OCI-LY7 (cell line): ENCODE data around the gene SIL1. TPM values are rescaled to one million over a fixed set of nuclear protein-coding genes. Genes with fewer than 3 reads are reported as not detected.

Source experiments
- BruUV-seq: library from RNA; stranded (reverse); fragments of 400-500 nt; replicated peaks from 2 replicates; lab custom pipeline; 2021; lab: Mats Ljungman, UMichigan
- CTCF ChIA-PET: fragments of 300-600 bp; sonication (Branson Sonifier 250); formaldehyde crosslinking; loops from one replicate; lab custom pipeline; 2022; ENCODE audit warnings: antibody characterized with exemption; ENCODE audit not compliant: unreplicated experiment; lab: Charles Lee
- POLR2A ChIA-PET: fragments of 300-600 bp; sonication (Branson Sonifier 250); formaldehyde crosslinking; loops from one replicate; lab custom pipeline; 2022; ENCODE audit warnings: antibody characterized with exemption; lab: Charles Lee
- DNase-seq: peaks from one replicate; pipeline ENCODE4 v3.0.0-alpha.2; 2015; ENCODE audit warnings: low spot score
- H2AFZ ChIP-seq: fragments of 200-600 bp; sonication (generic), shearing (Covaris generic); 2 replicates; pipeline ENCODE4 v1.6.1; 2014; ENCODE audit warnings: mild to moderate bottlenecking, antibody characterized with exemption, low read length, moderate library complexity
- H3K27ac ChIP-seq: fragments of 200-600 bp; sonication (generic); 2 replicates; pipeline ENCODE4 v1.5.1; 2014; ENCODE audit warnings: mixed run types, low read depth, mild to moderate bottlenecking, moderate library complexity, low read length, inconsistent platforms; ENCODE audit not compliant: poor library complexity, severe bottlenecking
- H3K36me3 ChIP-seq: fragments of 200-600 bp; sonication (generic); 2 replicates; pipeline ENCODE4 v1.6.1; 2014; ENCODE audit warnings: mild to moderate bottlenecking, antibody characterized with exemption, low read length, moderate library complexity, mixed read lengths; ENCODE audit not compliant: insufficient read depth
- H3K4me1 ChIP-seq: fragments of 200-600 bp; sonication (generic); 2 replicates; pipeline ENCODE4 v1.5.1; 2014; ENCODE audit warnings: mild to moderate bottlenecking, low read length; ENCODE audit not compliant: insufficient read depth, poor library complexity, severe bottlenecking
- H3K4me2 ChIP-seq: fragments of 200-600 bp; sonication (generic); 2 replicates; pipeline ENCODE4 v1.6.1; 2014; ENCODE audit warnings: mild to moderate bottlenecking, low read length
- H3K4me3 ChIP-seq: fragments of 200-600 bp; sonication (generic); 2 replicates; pipeline ENCODE4 v1.5.1; 2014; ENCODE audit warnings: mild to moderate bottlenecking, low read depth, low read length; ENCODE audit not compliant: poor library complexity, severe bottlenecking
- H3K79me2 ChIP-seq: fragments of 200-600 bp; sonication (generic); 2 replicates; pipeline ENCODE4 v1.6.1; 2016; ENCODE audit warnings: low read depth, mild to moderate bottlenecking, low read length, moderate library complexity, mixed read lengths; ENCODE audit not compliant: insufficient read depth
- H3K9me2 ChIP-seq: fragments of 200-600 bp; sonication (generic); 2 replicates; pipeline ENCODE4 v1.6.1; 2016; ENCODE audit warnings: mild to moderate bottlenecking, low read length, mixed read lengths; ENCODE audit not compliant: insufficient read depth
- H3K9me3 ChIP-seq: fragments of 200-600 bp; sonication (generic); 2 replicates; pipeline ENCODE4 v1.6.1; 2014; ENCODE audit warnings: mild to moderate bottlenecking, mixed run types, low read length, mixed read lengths
- H4K20me1 ChIP-seq: fragments of 200-600 bp; sonication (generic); 2 replicates; pipeline ENCODE4 v1.6.1; 2014; ENCODE audit warnings: mild to moderate bottlenecking, antibody characterized with exemption, low read length, moderate library complexity, mixed read lengths; ENCODE audit not compliant: insufficient read depth
- CTCF ChIP-seq: fragments of 200-600 bp; sonication (generic); conservative IDR thresholded peaks from 2 replicates; pipeline ENCODE4 v1.5.1; 2014; ENCODE audit warnings: mild to moderate bottlenecking, antibody characterized with exemption, low read length, moderate library complexity, mixed read lengths
- EZH2phosphoT487 ChIP-seq: fragments of 200-600 bp; sonication (generic); IDR thresholded peaks from 2 replicates; pipeline ENCODE4 v1.6.1; 2018; ENCODE audit warnings: low read depth, borderline replicate concordance, mild to moderate bottlenecking, mixed run types, antibody characterized with exemption, low read length, moderate library complexity, mixed read lengths
- intact Hi-C: fragments of 100-400 bp; cut with micrococcal nuclease; formaldehyde crosslinking; loops from one replicate; pipeline ENCODE4 v1.10.0; 2022; ENCODE audit not compliant: unreplicated experiment
- total RNA-seq, 2 experiments: library from RNA; depleted of rRNA in 1 of 2; stranded (reverse); fragments of >200 nt in 1 of 2; shearing (Covaris generic) in 1 of 2; gene quantifications; 2 replicates each; pipeline ENCODE4 v1.2.3, GENCODE V29; 2014 to 2022

The SIL1 gene
- total RNA-seq, 2 experiments from 2014 or later, result 9.2 to 22.8 TPM

- ChIA-PET POLR2A (interaction anchor here (0.5 to 0.6 kb wide), 2 partner anchors 9 to 47 kb away, joined by 3 to 4 read pairs; no protein-coding TSS in a partner anchor), CTCF (no interaction called here)
- intact Hi-C loops, result no loop called here
- Histone ChIP-seq H4K20me1 (no peaks in the 10 kb centered on the region), H2AFZ (no peak overlapping the region), H3K9me3 (no peaks in the 10 kb centered on the region), H3K27ac (no peak overlapping the region), H3K9me2 (no peaks in the 10 kb centered on the region), H3K79me2 (no peaks in the 10 kb centered on the region), H3K4me3 (no peak overlapping the region), H3K4me2 (no peak overlapping the region), H3K4me1 (no peaks in the 10 kb centered on the region), H3K36me3 (no peaks in the 10 kb centered on the region)
- no TSS peak for BruUV-seq
- no peak for TF ChIP-seq CTCF
- no peak for TF ChIP-seq EZH2phosphoT487
- no peak for DNase-seq
Measured at GRCh38 chr5:139062910-139063663, 135.1 kb downstream of the SIL1 start.

GRCh38 chr5:139061856-139062255, 136.3 kb downstream of the SIL1 start:
- ChIA-PET POLR2A (no interaction called here), CTCF (no interaction called here)
- intact Hi-C loops, result no loop called here
- H3K9me2 ChIP-seq, result no peaks in the 10 kb centered on the region
- no peaks in the 10 kb centered on the region for H4K20me1 ChIP-seq
- no peaks in the 10 kb centered on the region for H3K36me3 ChIP-seq
- no peaks in the 10 kb centered on the region for H3K79me2 ChIP-seq
- no peak overlapping the region for H3K27ac ChIP-seq
- H3K4me3 ChIP-seq, result no peak overlapping the region
- H3K4me1 ChIP-seq, result no peaks in the 10 kb centered on the region
- no peak for DNase-seq
- no peak overlapping the region for H2AFZ ChIP-seq
- BruUV-seq, result no TSS peak
- no peak overlapping the region for H3K4me2 ChIP-seq
- TF ChIP-seq CTCF (no peak), EZH2phosphoT487 (no peak)
- no peaks in the 10 kb centered on the region for H3K9me3 ChIP-seq

GRCh38 chr5:139061274-139061673, 136.9 kb downstream of the SIL1 start:
- Histone ChIP-seq H3K4me2 (no peak overlapping the region), H2AFZ (no peak overlapping the region), H3K9me2 (no peaks in the 10 kb centered on the region), H3K9me3 (no peaks in the 10 kb centered on the region), H3K4me1 (no peaks in the 10 kb centered on the region), H3K79me2 (no peaks in the 10 kb centered on the region), H3K36me3 (no peaks in the 10 kb centered on the region), H3K4me3 (no peak overlapping the region), H4K20me1 (no peaks in the 10 kb centered on the region), H3K27ac (no peak overlapping the region)
- DNase-seq, result no peak
- intact Hi-C loops, result no loop called here
- no TSS peak for BruUV-seq
- TF ChIP-seq EZH2phosphoT487, result no peak
- no peak for TF ChIP-seq CTCF
- CTCF ChIA-PET, result no interaction called here
- POLR2A ChIA-PET, result no interaction called here
